HG03097 (cell line): ENCODE results near the gene MCM3.

Experiments used
- ATAC-seq: cut with Tn5 transposase; IDR thresholded peaks from one replicate; pipeline ENCODE4 v1.9.1; 2021; ENCODE audit not compliant: unreplicated experiment, low FRiP score

MCM3 gene

GRCh38 chr6:52254731-52255378 is 29.7 kb downstream of the MCM3 start:
- no peak for ATAC-seq

- no peak for ATAC-seq
These were observed 31.0 kb downstream of the MCM3 start for GRCh38 chr6:52253494-52253893.

GRCh38 chr6:52251113-52251512 is 33.4 kb downstream of the MCM3 start:
- ATAC-seq: no peak

- no peak for ATAC-seq
These were observed 35.5 kb downstream of the MCM3 start for GRCh38 chr6:52249078-52249477.

- ATAC-seq: no peak
These were observed 39.1 kb downstream of the MCM3 start for GRCh38 chr6:52245425-52245824.

GRCh38 chr6:52244400-52244799 is 40.1 kb downstream of the MCM3 start, which contains the start of gene IL17F:
TSS of gene IL17F (minus strand) at chr6:52244500. CDS start at chr6:52244429, 71 bp downstream.
- ATAC-seq: no peak

GRCh38 chr6:52243282-52243893 is 41.2 kb downstream of the MCM3 start:
- no peak for ATAC-seq

- no peak for ATAC-seq
These were observed 42.7 kb downstream of the MCM3 start for GRCh38 chr6:52241819-52242218.

GRCh38 chr6:52233975-52234823 is 50.3 kb downstream of the MCM3 start:
- no peak for ATAC-seq

- ATAC-seq: no peak
These were observed 51.5 kb downstream of the MCM3 start for GRCh38 chr6:52233005-52233404.

- ATAC-seq: no peak
These were observed 53.0 kb downstream of the MCM3 start for GRCh38 chr6:52231406-52232127.

GRCh38 chr6:52230685-52231084 is 53.9 kb downstream of the MCM3 start:
- no peak for ATAC-seq

- peak; percentile 99 for ATAC-seq
These were observed 57.0 kb downstream of the MCM3 start for GRCh38 chr6:52227495-52227894.

- ATAC-seq: peak; percentile 86
These were observed 63.2 kb downstream of the MCM3 start for GRCh38 chr6:52221302-52221701.

- no peak for ATAC-seq
These were observed 66.8 kb downstream of the MCM3 start for GRCh38 chr6:52217761-52218160.

GRCh38 chr6:52216932-52217575 is 67.5 kb downstream of the MCM3 start:
- no peak for ATAC-seq

GRCh38 chr6:52215787-52216186 is 68.8 kb downstream of the MCM3 start:
- no peak for ATAC-seq
